Measurements from ENCODE around the gene PITPNC1.
"Not testable (repeated sequence)": the region's sequence is repeated elsewhere in the genome, so short reads cannot be mapped to it uniquely, and the experiment has no call there.

Gene PITPNC1

DNA sequence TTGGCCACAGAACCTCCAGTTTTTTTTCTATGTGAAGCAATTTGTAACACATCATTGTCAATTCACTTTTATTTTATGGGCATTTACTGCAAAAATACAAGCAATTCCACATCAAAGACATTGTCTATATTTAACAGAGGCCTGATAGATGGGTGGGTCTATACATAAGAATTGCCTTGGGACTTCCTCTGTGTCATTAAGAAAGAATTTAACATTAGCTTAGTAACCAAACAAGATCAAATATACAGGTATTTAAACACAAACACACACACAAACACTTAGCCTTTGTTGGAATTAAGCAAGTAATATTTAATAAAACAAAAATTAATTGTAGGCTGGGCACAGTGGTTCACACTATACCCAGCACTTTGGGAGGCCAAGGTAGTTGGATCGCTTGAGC is 4.3 kb upstream of the PITPNC1 start:
- no peak for FAIRE-seq

DNA sequence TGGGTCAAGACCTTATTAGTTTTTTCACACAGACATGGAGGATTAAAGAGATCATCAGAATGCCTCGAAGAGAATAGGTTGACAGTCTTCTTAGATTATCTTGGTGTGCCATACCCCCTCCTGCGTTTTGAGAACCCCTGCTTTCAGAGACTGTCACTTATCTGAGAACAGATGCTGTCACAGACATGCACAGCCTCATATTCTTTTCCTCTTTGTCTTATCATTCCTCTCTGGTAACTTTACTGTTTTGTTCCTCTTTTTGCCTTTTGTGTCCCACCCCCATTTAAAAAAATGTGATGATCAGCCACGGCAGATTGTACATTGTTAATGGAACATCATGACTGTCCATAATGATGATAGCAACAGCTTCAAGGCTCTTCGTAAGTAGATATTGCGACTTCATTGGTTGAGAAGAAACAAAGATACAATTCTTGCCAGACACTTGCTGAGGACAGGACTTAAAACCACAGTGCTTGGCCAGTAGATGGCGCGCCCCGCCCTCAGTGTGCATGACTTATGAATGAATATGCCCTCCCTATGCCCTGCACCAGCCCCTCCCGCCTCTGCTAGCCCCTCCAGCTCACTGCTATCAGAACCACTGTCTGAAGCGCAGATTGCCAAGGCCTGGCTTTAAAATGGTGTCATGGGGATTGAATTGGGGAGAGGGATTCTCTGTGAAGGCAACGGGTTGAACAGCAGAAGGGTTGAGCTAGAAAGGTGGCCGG is 2.6 kb upstream of the PITPNC1 start:
- no peak for FAIRE-seq

DNA sequence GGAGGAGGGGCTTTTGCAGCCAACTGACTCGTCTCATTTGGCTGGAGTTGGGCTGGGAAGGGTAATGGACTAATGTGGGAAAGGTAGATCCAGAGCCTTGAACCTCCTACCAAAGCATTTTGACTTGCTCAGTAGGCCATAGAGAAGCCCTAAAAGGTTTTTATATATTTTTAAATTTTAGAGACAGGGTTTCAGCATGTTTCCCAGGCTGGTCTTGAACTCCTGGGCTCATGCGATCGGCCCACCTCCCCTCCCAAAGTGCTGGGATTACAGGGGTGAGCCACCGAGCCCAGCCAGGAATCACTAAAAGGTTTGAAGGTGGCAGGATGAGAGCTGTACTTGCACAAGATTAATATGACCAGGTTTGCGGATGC is 2.0 kb upstream of the PITPNC1 start:
- FAIRE-seq = no peak

DNA sequence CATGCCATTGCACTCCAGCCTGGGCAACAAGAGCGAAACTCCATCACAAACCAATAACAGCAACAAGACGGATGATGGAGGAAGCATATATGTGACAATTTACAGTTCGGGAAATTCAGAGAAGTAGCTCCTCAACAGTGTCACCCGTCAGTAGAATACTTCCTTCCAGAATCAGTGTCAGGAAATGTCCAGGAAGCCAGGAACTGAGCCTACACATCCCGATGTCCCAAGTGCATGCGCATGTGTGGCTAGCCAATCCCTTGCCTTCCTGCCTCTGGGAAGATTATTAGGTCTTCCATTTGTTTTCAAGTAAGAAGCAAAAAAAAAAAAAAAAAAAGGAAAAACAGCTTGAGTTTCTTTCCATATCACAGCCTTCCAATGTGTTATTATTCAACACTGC is 1.4 kb upstream of the PITPNC1 start:
- no peak for FAIRE-seq

GRCh38 chr17:67376415-67376736 is 705 bp upstream of the PITPNC1 start:
- FAIRE-seq = no peak

DNA sequence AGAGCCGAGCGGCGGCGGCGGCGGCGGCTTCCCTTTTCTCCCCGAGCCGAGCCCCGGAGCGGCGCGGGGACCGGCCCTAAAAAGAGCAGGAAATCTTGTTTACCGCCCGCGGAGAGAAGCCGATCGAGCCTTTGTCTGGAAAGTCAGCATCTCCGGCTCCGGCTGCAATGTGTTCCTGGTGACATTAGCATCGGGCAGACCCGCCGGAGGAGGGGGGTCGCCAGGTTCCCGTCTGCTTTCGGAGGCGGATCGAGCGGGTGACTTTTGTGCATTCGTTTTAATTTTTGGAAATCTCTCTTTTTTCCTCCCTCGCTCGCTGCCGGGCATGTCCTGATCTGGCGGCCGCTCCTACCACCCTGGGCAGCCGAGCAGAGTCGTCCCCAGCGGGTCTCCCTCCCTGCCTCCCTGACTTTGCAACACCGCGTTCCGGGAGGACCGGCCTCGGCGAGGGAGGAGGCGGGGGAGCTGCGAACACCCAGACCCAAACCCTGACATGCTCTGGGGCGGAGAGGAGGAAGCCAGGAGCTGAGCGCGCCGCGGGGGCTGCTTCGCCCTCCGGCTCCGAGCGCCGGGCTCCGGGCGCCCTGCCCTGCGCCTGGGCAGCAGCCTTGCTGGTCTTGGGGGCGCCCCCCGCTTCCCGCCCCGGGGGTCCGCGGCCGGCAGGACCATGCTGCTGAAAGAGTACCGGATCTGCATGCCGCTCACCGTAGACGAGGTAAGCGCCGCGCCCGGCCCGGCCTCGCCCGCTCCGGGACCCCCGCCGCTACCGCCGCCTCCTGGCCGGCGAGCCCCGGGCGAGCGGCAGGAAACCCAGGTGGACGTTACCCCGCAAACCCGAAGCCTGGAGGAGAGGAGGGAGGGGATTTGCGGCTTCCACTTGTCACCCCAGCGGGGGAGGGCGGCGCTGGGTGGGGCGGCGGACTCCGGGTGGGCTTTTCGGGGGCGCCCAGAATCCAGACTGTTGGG is 690 bp downstream of the PITPNC1 start:
- no peak for FAIRE-seq

- FAIRE-seq = no peak
Observed at GRCh38 chr17:67378454-67379250, 1.6 kb downstream of the PITPNC1 start.

- FAIRE-seq = no peak
Observed at GRCh38 chr17:67379251-67379630, 2.2 kb downstream of the PITPNC1 start.

GRCh38 chr17:67381929-67382257 is 4.8 kb downstream of the PITPNC1 start:
- FAIRE-seq = no peak

- FAIRE-seq = no peak
Observed at GRCh38 chr17:67385122-67385988, 8.3 kb downstream of the PITPNC1 start.

DNA sequence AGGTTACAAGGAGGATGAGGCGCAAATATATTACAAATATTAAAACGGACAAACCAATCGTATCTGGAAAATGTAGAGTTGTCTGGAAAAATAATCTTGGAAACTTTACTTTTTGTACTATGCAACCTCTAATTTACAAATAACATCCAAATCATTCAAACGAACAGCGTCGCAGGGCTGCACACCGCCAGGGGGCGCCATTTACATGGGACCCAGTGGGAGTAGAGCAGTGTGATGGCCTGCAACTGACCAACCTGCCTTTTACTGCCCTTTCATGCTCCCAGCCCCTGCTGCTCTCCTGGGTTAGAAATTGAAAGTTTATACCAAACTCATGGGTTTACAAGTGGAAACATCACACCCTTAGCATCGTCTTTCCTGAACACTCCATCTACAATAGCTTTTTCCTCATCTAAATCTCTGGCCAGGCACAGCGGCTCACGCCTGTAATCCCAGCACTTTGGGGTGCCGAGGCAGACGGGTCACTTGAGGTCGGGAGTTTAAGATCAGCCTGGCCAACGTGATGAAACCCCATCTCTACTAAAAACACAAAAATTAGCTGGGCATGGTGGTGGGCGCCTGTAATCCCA is 10.0 kb downstream of the PITPNC1 start:
- FAIRE-seq = no peak

DNA sequence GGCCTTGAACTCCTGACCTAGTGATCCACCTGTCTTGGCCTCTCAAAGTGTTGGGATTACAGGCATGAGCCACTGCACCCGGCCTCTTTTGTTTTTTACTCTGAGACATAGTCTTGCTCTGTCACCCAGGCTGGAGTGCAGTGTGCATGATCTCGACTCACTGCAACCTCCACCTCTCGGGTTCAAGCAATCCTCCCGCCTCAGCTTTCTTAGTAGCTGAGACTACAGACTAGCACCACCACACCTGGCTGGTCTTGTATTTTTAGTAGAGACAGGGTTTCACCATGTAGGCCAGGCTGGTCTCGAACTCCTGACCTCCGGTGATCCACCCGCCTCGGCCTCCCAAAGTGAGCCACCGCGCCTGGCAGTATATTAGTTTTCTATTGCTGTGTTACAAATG is 11.5 kb downstream of the PITPNC1 start:
- not testable (repeated sequence) for FAIRE-seq

DNA sequence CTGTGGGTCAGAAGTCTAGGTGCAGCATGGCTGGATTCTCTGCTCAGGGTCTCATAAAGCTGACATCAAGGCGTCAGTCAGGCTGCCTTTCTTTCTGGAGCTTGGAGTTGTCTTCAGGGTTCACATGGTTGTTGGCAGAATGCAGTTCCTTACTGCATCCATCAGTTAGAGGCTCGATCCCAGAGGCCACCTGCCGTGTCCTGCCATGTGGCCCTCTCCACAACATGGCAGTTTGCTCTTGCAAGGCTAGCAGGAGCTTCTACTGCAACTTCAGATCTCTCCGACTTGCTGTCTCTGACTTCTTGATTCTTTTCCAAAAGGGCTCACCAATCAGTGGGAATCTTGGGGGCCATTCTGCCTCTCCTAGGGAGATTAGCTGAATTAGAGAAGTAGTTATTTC is 11.9 kb downstream of the PITPNC1 start:
- FAIRE-seq = no peak

GRCh38 chr17:67390006-67390645 is 13.0 kb downstream of the PITPNC1 start:
- FAIRE-seq = no peak

GRCh38 chr17:67390646-67391361 is 13.7 kb downstream of the PITPNC1 start:
- FAIRE-seq = no peak

DNA sequence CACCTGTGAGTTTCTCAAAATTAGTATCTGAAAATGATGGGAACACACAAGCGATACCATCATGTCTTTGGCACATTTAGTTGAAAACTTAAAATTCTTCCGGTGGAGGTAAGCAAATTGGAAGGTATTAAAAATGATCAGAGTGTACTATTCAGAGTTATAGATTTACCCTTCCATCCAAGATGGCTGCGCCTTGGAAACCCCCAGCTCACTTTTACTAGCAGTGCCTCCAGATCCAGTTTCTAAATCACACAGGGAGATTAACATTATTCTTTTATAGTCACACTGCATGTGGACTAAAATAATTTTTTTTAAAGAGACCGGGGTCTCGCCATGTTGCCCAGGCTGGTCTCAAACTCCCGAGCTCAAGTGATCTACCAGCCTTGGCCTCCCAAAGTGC is 15.0 kb downstream of the PITPNC1 start:
- FAIRE-seq = no peak

DNA sequence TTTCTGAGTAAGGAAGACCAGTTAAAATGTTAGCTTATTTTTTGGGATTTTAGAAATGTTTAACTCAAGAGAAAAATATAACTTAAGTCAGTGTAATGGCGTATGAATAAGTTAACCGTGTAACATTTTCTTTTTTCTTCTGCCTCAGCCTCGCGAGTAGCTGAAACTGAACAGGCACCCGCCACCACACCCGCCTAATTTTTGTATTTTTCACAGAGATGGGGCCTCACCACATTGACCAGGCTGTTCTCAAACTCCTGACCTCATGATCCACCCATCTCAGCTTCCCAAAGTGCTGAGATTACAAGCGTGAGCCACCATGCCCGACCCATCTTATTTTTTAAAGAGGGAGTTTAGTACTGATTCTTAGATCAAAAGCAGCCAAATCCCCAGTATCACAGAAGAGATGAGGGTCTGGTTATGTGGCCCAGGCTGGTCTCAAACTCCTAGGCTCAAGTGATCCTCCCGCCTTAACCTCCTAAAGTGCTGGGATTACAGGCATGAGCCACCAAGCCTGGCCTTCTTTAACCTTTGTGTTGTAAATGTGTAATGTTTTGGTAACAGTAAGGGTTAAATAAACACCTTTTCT is 16.8 kb downstream of the PITPNC1 start:
- no peak for FAIRE-seq

GRCh38 chr17:67399676-67400075 is 22.6 kb downstream of the PITPNC1 start:
- no peak for FAIRE-seq

GRCh38 chr17:67400193-67400592 is 23.1 kb downstream of the PITPNC1 start:
- FAIRE-seq = no peak

- FAIRE-seq = no peak
Observed at GRCh38 chr17:67401106-67401505, 24.0 kb downstream of the PITPNC1 start.

Data from A204.1 (cell line).